Activated CD4-positive, alpha-beta memory T cell treated with anti-CD3 and anti-CD28 coated beads, Interleukin-2, amount 10 ng/mL, durations not matched to agents 7 days and 5 days (primary cell): ENCODE data around the gene MATN3. TPM values are rescaled to one million over a fixed set of nuclear protein-coding genes. Genes with fewer than 3 reads are reported as not detected.

Experiments
- CTCF ChIA-PET: fragments of 350-600 bp; sonication (Branson Sonifier 250); formaldehyde crosslinking; loops from one replicate; lab custom pipeline; 2021; ENCODE audit warnings: antibody characterized with exemption, inconsistent platforms; lab: Charles Lee
- POLR2A ChIA-PET: fragments of 350-600 bp; sonication (Branson Sonifier 250); formaldehyde crosslinking; loops from one replicate; lab custom pipeline; 2021; ENCODE audit warnings: antibody characterized with exemption; lab: Charles Lee
- DNase-seq: peaks from one replicate; pipeline ENCODE4 v3.0.0-alpha.2; 2020
- H3K27ac Mint-ChIP-seq: one replicate; pipeline ENCODE4 v1.8.0; 2021; ENCODE audit warnings: mild to moderate bottlenecking, mixed read lengths
- H3K27me3 Mint-ChIP-seq: one replicate; pipeline ENCODE4 v1.8.0; 2021; ENCODE audit warnings: mixed read lengths
- H3K36me3 Mint-ChIP-seq: one replicate; pipeline ENCODE4 v1.8.0; 2021; ENCODE audit warnings: low read depth, mixed read lengths
- H3K4me1 Mint-ChIP-seq: one replicate; pipeline ENCODE4 v1.8.0; 2021; ENCODE audit warnings: mixed read lengths
- H3K4me3 Mint-ChIP-seq: one replicate; pipeline ENCODE4 v1.8.0; 2021; ENCODE audit warnings: mild to moderate bottlenecking, mixed read lengths
- H3K9me3 Mint-ChIP-seq: one replicate; pipeline ENCODE4 v1.8.0; 2021; ENCODE audit warnings: mixed read lengths
- total RNA-seq, 2 experiments: library from RNA; stranded (reverse); gene quantifications; one replicate each; pipeline ENCODE4 v1.2.3, GENCODE V29; 2021

MATN3 gene
- total RNA-seq, 2 experiments from 2014 or later = not detected

- no peak overlapping the region for H3K4me3 Mint-ChIP-seq
Measured at GRCh38 chr2:20034821-20035220, 22.4 kb upstream of the MATN3 start.

DNA sequence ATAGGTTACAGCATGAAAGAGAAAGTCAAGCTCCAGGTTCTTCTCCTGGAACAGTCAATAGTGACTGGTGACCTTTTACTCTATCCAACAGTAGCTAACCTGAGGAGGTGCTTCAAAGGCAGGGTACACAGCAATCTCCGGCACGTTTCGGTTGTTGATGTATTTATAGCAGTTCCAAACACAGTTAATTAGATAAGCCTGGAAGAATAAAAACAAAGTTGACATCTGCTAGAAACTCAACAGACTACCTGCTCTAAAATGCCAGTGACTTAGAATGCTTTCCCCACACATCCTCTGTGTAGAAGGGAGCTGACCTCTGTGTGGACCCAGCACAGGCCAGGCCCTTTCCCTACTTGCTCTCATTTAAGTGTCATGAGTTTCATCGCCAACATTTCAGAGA lies 21.8 kb upstream of the MATN3 start:
- no peak for DNase-seq
- ChIA-PET POLR2A (interaction anchor here (1.6 kb wide), 1 partner anchor 11 kb away, joined by 3 read pairs; no protein-coding TSS in a partner anchor), CTCF (interaction anchor here (1.7 kb wide), 1 partner anchor 19 kb away, joined by 5 read pairs; no protein-coding TSS in a partner anchor)
- no peaks in the 10 kb centered on the region for H3K27me3 Mint-ChIP-seq
- H3K9me3 Mint-ChIP-seq = no peaks in the 10 kb centered on the region
- no peak overlapping the region for H3K4me3 Mint-ChIP-seq
- H3K27ac Mint-ChIP-seq = no peak overlapping the region
- H3K36me3 Mint-ChIP-seq = peaks cover 75% of the 10 kb centered on the region
- peaks cover 8% of the 10 kb centered on the region for H3K4me1 Mint-ChIP-seq

More at GRCh38 chr2:20034821-20035220, 22.4 kb upstream of the MATN3 start:
- ChIA-PET POLR2A (interaction anchor here (1.6 kb wide), 1 partner anchor 11 kb away, joined by 3 read pairs; no protein-coding TSS in a partner anchor), CTCF (interaction anchor here (1.9 kb wide), 1 partner anchor 20 kb away, joined by 13 read pairs; no protein-coding TSS in a partner anchor)
- peaks cover 69% of the 10 kb centered on the region for H3K36me3 Mint-ChIP-seq
- no peaks in the 10 kb centered on the region for H3K27me3 Mint-ChIP-seq
- H3K27ac Mint-ChIP-seq = no peak overlapping the region
- DNase-seq = no peak
- H3K4me1 Mint-ChIP-seq = peaks cover 8% of the 10 kb centered on the region
- H3K9me3 Mint-ChIP-seq = no peaks in the 10 kb centered on the region

GRCh38 chr2:20033322-20033721 lies 20.9 kb upstream of the MATN3 start:
- H3K4me3 Mint-ChIP-seq = no peak overlapping the region
- no peaks in the 10 kb centered on the region for H3K9me3 Mint-ChIP-seq
- peaks cover 8% of the 10 kb centered on the region for H3K4me1 Mint-ChIP-seq
- H3K36me3 Mint-ChIP-seq = peaks cover 81% of the 10 kb centered on the region
- ChIA-PET POLR2A (no interaction called here), CTCF (interaction anchor here (1.7 kb wide), 1 partner anchor 18 kb away, joined by 5 read pairs; no protein-coding TSS in a partner anchor)
- no peak for DNase-seq
- no peaks in the 10 kb centered on the region for H3K27me3 Mint-ChIP-seq
- H3K27ac Mint-ChIP-seq = no peak overlapping the region

GRCh38 chr2:20030224-20030623 lies 17.8 kb upstream of the MATN3 start:
- Mint-ChIP-seq H3K27ac (no peak overlapping the region), H3K27me3 (no peaks in the 10 kb centered on the region), H3K9me3 (no peaks in the 10 kb centered on the region), H3K4me3 (no peak overlapping the region), H3K4me1 (no peaks in the 10 kb centered on the region), H3K36me3 (peaks cover 58% of the 10 kb centered on the region)
- DNase-seq = no peak
- ChIA-PET CTCF (no interaction called here), POLR2A (interaction anchor here (1.2 kb wide), 1 partner anchor 21 kb away, joined by 3 read pairs; no protein-coding TSS in a partner anchor)

- Mint-ChIP-seq H3K9me3 (peaks cover under 1% of the 10 kb centered on the region), H3K27me3 (no peaks in the 10 kb centered on the region), H3K4me1 (no peaks in the 10 kb centered on the region), H3K27ac (no peak overlapping the region), H3K36me3 (peaks cover 50% of the 10 kb centered on the region), H3K4me3 (no peak overlapping the region)
- POLR2A ChIA-PET = no interaction called here
- no peak for DNase-seq
- CTCF ChIA-PET = interaction anchor here (1.1 kb wide), 1 partner anchor 12 kb away, joined by 3 read pairs; no protein-coding TSS in a partner anchor
Measured at GRCh38 chr2:20027705-20028434, 15.4 kb upstream of the MATN3 start.

DNA sequence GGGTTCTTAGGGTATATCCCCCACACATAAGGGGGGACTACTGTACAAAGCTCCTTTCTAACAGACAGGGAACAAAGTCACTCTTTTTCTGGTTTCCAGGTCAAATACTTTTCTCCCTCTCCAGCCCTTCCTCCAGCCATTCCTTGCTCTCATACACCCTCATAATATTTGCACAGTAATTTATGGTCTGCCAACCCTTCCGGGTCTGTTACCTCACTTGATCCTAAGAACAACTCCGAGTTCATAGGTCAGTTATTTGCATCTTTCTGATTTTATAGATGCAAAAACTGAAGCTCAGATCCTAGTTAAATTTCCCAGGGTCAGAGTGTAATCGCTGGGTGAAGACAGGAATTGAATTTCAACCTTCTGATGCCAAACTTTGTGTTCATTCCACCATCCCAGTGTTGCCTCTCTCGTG lies 14.8 kb upstream of the MATN3 start:
- Mint-ChIP-seq H3K9me3 (peaks cover 3% of the 10 kb centered on the region), H3K27ac (no peak overlapping the region), H3K36me3 (peaks cover 46% of the 10 kb centered on the region), H3K27me3 (no peaks in the 10 kb centered on the region), H3K4me1 (no peaks in the 10 kb centered on the region), H3K4me3 (no peak overlapping the region)
- POLR2A ChIA-PET = no interaction called here
- no peak for DNase-seq
- CTCF ChIA-PET = interaction anchor here (1.1 kb wide), 1 partner anchor 12 kb away, joined by 3 read pairs; no protein-coding TSS in a partner anchor

GRCh38 chr2:20025065-20025786 lies 12.8 kb upstream of the MATN3 start:
- no peak for DNase-seq
- H3K36me3 Mint-ChIP-seq = peaks cover 41% of the 10 kb centered on the region
- H3K27me3 Mint-ChIP-seq = no peaks in the 10 kb centered on the region
- peaks cover 11% of the 10 kb centered on the region for H3K9me3 Mint-ChIP-seq
- POLR2A ChIA-PET = no interaction called here
- no peak overlapping the region for H3K27ac Mint-ChIP-seq
- no peak overlapping the region for H3K4me3 Mint-ChIP-seq
- CTCF ChIA-PET = interaction anchor here (1.2 kb wide), 1 partner anchor 10 kb away, joined by 4 read pairs; no protein-coding TSS in a partner anchor
- no peaks in the 10 kb centered on the region for H3K4me1 Mint-ChIP-seq

DNA sequence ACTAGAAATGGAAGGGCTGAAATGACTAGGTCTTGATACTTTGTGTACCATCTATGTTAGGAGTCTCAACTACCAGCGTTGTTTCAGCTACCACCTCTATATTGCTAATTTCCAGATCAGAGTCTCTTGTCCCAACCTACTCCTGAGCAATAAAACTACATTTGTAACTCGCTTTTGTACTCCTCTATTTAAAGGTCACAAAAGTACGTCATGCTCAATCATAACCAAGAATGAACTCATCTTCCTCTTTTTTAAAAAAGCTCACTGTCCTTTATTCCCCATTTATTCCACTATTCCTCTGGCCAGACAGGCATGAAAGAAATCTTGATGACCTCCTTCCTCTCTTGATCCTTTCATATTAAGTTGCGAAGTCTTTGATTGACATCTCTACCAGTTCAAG lies 11.2 kb upstream of the MATN3 start:
- ChIA-PET POLR2A (interaction anchor here (1.0 to 1.1 kb wide), 2 partner anchors 11 kb away, joined by 3 to 4 read pairs; partner anchors contain the start of gene MATN3), CTCF (interaction anchor here (1.6 kb wide), 1 partner anchor 8 kb away, joined by 7 read pairs; no protein-coding TSS in a partner anchor)
- no peak for DNase-seq
- H3K27ac Mint-ChIP-seq = no peak overlapping the region
- no peak overlapping the region for H3K4me3 Mint-ChIP-seq
- H3K27me3 Mint-ChIP-seq = no peaks in the 10 kb centered on the region
- peaks cover 13% of the 10 kb centered on the region for H3K9me3 Mint-ChIP-seq
- H3K36me3 Mint-ChIP-seq = peaks cover 26% of the 10 kb centered on the region
- H3K4me1 Mint-ChIP-seq = no peaks in the 10 kb centered on the region

DNA sequence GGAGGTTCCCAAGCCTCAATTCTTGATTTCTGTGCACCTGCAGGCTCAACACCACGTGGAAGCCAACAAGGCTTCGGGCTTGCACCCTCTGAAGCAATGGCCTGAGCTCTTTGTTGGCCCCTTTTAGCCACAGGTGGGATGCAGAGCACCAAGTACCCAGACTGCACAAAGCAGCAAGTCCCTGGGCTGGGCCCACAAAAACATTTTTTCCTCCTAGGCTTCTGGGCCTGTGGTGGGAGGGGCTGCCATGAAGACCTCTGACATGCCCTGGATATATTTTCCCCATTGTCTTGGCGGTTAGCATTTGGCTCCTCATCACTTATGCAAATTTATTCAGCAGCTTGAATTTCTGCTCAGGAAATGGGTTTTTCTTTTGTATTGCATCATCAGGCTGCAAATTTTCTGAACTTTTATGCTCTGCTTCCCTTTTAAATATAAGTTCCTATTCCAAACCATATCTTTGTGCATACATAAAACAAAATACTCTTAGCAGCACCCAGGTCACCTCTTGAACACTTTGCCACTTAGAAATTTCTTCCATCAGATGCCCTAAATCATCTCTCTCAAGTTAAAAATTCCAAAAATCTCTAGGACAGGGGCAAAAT lies 9.0 kb upstream of the MATN3 start:
- Mint-ChIP-seq H3K36me3 (peaks cover 22% of the 10 kb centered on the region), H3K27ac (no peak overlapping the region), H3K9me3 (peaks cover 13% of the 10 kb centered on the region), H3K4me1 (no peaks in the 10 kb centered on the region), H3K27me3 (peaks cover under 1% of the 10 kb centered on the region), H3K4me3 (no peak overlapping the region)
- no peak for DNase-seq
- CTCF ChIA-PET = no interaction called here
- POLR2A ChIA-PET = no interaction called here

GRCh38 chr2:20019747-20020146 lies 7.3 kb upstream of the MATN3 start:
- Mint-ChIP-seq H3K4me1 (no peaks in the 10 kb centered on the region), H3K27ac (no peak overlapping the region), H3K27me3 (peaks cover 4% of the 10 kb centered on the region), H3K4me3 (no peak overlapping the region), H3K36me3 (peaks cover 19% of the 10 kb centered on the region), H3K9me3 (peaks cover 13% of the 10 kb centered on the region)
- no peak for DNase-seq
- ChIA-PET POLR2A (no interaction called here), CTCF (no interaction called here)

GRCh38 chr2:20018601-20019152 lies 6.2 kb upstream of the MATN3 start:
- DNase-seq = no peak
- Mint-ChIP-seq H3K9me3 (peaks cover 13% of the 10 kb centered on the region), H3K27me3 (peaks cover 13% of the 10 kb centered on the region), H3K4me3 (no peak overlapping the region), H3K36me3 (peaks cover 16% of the 10 kb centered on the region), H3K27ac (no peak overlapping the region), H3K4me1 (no peaks in the 10 kb centered on the region)
- POLR2A ChIA-PET = no interaction called here
- CTCF ChIA-PET = no interaction called here

DNA sequence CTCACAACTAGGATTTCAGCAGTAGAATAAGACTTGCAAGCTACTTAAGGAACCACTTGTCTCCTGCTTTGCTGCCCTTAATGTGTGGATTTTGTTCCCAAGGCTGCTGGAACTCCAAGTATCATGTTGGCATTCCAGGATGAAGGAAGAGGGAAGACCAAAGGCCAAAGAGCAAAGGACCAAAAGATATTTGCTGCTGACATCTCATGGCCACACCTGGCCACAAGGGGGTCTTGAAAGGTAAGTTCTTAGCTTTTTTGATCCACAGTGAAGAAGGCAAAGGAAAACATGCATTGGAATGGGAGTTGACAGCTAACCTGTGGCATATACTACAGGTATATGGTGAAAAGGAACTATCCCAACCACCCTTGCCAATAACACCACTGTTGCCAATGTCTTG lies 3.9 kb upstream of the MATN3 start:
- no peak for DNase-seq
- ChIA-PET CTCF (interaction anchor here (0.7 to 3.0 kb wide), 17 partner anchors 7 to 209 kb away, joined by 3 to 30 read pairs (median 8); partner anchors contain the start of gene LAPTM4A), POLR2A (interaction anchor here (1.5 kb wide), 1 partner anchor 35 kb away, joined by 6 read pairs; the partner anchor contains the start of gene LAPTM4A)
- Mint-ChIP-seq H3K4me3 (no peak overlapping the region), H3K36me3 (peaks cover 7% of the 10 kb centered on the region), H3K4me1 (peaks cover 11% of the 10 kb centered on the region), H3K27me3 (peaks cover 29% of the 10 kb centered on the region), H3K9me3 (peaks cover 2% of the 10 kb centered on the region), H3K27ac (no peak overlapping the region)
